GM10266 (cell line): ENCODE measurements around the gene VCX2.
"Not testable (repeated sequence)": the region's sequence is repeated elsewhere in the genome, so short reads cannot be mapped to it uniquely, and the experiment has no call there.

Experiments used
- DNase-seq: peaks from one replicate; pipeline ENCODE4 v3.0.0; 2012; ENCODE audit errors: extremely low spot score
- CTCF ChIP-seq: IDR thresholded peaks from 2 replicates; pipeline ENCODE4 v1.5.1; 2012; ENCODE audit warnings: mild to moderate bottlenecking, low read depth; ENCODE audit not compliant: control insufficient read depth, insufficient read depth; ENCODE audit errors: missing control alignments

VCX2 gene

GRCh38 chrX:8140986-8141744 lies 29.9 kb downstream of the VCX2 start:
- DNase-seq, result no peak
- TF ChIP-seq CTCF, result no peak

GRCh38 chrX:8139716-8140115 lies 31.4 kb downstream of the VCX2 start:
- DNase-seq, result no peak
- no peak for TF ChIP-seq CTCF

GRCh38 chrX:8138252-8138651 lies 32.8 kb downstream of the VCX2 start:
- DNase-seq, result no peak
- TF ChIP-seq CTCF, result no peak

GRCh38 chrX:8126648-8127047 lies 44.4 kb downstream of the VCX2 start:
- TF ChIP-seq CTCF, result no peak
- DNase-seq, result no peak

- DNase-seq, result no peak
- no peak for TF ChIP-seq CTCF
Measured at GRCh38 chrX:8126092-8126491, 45.0 kb downstream of the VCX2 start.

GRCh38 chrX:8125566-8125965 lies 45.5 kb downstream of the VCX2 start:
- DNase-seq, result no peak
- TF ChIP-seq CTCF, result no peak

GRCh38 chrX:8122538-8122937 lies 48.5 kb downstream of the VCX2 start:
- TF ChIP-seq CTCF, result no peak
- DNase-seq, result no peak

- not testable (repeated sequence) for DNase-seq
Measured at GRCh38 chrX:8121391-8121790, 49.7 kb downstream of the VCX2 start.
